GM12878 (cell line): ENCODE results near the gene PRDM16. TPM values are rescaled to one million over a fixed set of nuclear protein-coding genes. Genes with fewer than 3 reads are reported as not detected.

Experiments
- ATAC-seq: fragments of 200-7000 bp; cut with Tn5 transposase; 3 replicates; pipeline ENCODE4 v1.9.1; 2020; ENCODE audit warnings: mild to moderate bottlenecking, moderate library complexity
- BruUV-seq: library from RNA; stranded (reverse); fragments of 400-500 nt; replicated peaks from 2 replicates; lab custom pipeline; 2021; lab: Mats Ljungman, UMichigan
- CTCF ChIA-PET: fragments of 300-600 bp; sonication (Branson Sonifier 250); formaldehyde crosslinking; extraction: SDS; loops from one replicate; lab custom pipeline; 2021; ENCODE audit warnings: inconsistent platforms; lab: Yijun Ruan, JAX
- POLR2A ChIA-PET: fragments of 350-600 bp; formaldehyde crosslinking; extraction: SDS; loops from one replicate; lab custom pipeline; 2021; ENCODE audit warnings: inconsistent platforms; lab: Charles Lee
- RAD21 ChIA-PET: fragments of 300-600 bp; sonication (Branson Sonifier 250); formaldehyde crosslinking; loops from one replicate; lab custom pipeline; 2023; ENCODE audit warnings: antibody characterized with exemption; ENCODE audit not compliant: unreplicated experiment; lab: Charles Lee
- SMC1A ChIA-PET: fragments of 300-600 bp; sonication (Branson Sonifier 250); formaldehyde crosslinking; loops from one replicate; lab custom pipeline; 2023; ENCODE audit not compliant: unreplicated experiment, uncharacterized antibody; lab: Charles Lee
- DNase-seq: peaks from one replicate; pipeline ENCODE4 v3.0.0-alpha.2; 2011; ENCODE audit warnings: low read depth, low spot score
- FAIRE-seq: peaks from 3 replicates; lab custom pipeline; 2011; peaks lifted over from hg19 to GRCh38; lab: Jason Lieb, UNC
- H2AFZ ChIP-seq: 2 replicates; pipeline ENCODE4 v1.6.0; 2011; ENCODE audit warnings: low read depth, low read length, control low read depth; ENCODE audit not compliant: control insufficient read depth
- H3K27ac ChIP-seq: 2 replicates; pipeline ENCODE4 v1.5.1; 2011; ENCODE audit warnings: control low read depth; ENCODE audit not compliant: control insufficient read depth, insufficient read depth
- H3K27me3 ChIP-seq, 2 experiments: replicated peaks in 1 of 2; 2 replicates each; pipeline versions ENCODE4 v1.6.0 to v1.6.1; 2011; ENCODE audit warnings: low read length in 1 of 2; ENCODE audit not compliant: control insufficient read depth in 2 of 2, insufficient read depth in 2 of 2
- H3K36me3 ChIP-seq, 2 experiments: 2 replicates each; pipeline ENCODE4 v1.5.1; 2011; ENCODE audit warnings: low read length in 1 of 2; ENCODE audit not compliant: control insufficient read depth in 2 of 2, insufficient read depth in 2 of 2
- H3K4me1 ChIP-seq: 2 replicates; pipeline ENCODE4 v1.6.1; 2011; ENCODE audit warnings: mild to moderate bottlenecking, low read length, moderate library complexity, mixed read lengths; ENCODE audit not compliant: control insufficient read depth, insufficient read depth
- H3K4me2 ChIP-seq: 2 replicates; pipeline ENCODE4 v1.6.0; 2011; ENCODE audit warnings: control low read depth; ENCODE audit not compliant: control insufficient read depth, insufficient read depth
- H3K4me3 ChIP-seq: fragments of 200-600 bp; sonication (generic); 2 replicates; pipeline ENCODE4 v1.5.1; 2016
- H3K79me2 ChIP-seq: 2 replicates; pipeline ENCODE4 v1.6.0; 2011; ENCODE audit warnings: low read length; ENCODE audit not compliant: control insufficient read depth, insufficient read depth
- H3K9ac ChIP-seq: 2 replicates; pipeline ENCODE4 v1.8.0; 2011; ENCODE audit warnings: low read length, control low read depth, mixed read lengths; ENCODE audit not compliant: control insufficient read depth, insufficient read depth
- H3K9me3 ChIP-seq: replicated peaks from 3 replicates; pipeline ENCODE4 v1.5.1; 2011; ENCODE audit warnings: mild to moderate bottlenecking, low read length; ENCODE audit not compliant: control insufficient read depth, insufficient read depth
- H4K20me1 ChIP-seq: 2 replicates; pipeline ENCODE4 v1.6.0; 2011; ENCODE audit not compliant: control insufficient read depth, insufficient read depth
- BCLAF1 ChIP-seq: fragments of 450-650 bp; IDR thresholded peaks from 2 replicates; pipeline ENCODE4 v1.6.1; 2017; ENCODE audit warnings: antibody characterized with exemption, mild to moderate bottlenecking, moderate library complexity
- KDM1A ChIP-seq: fragments of 200-600 bp; sonication (generic); IDR thresholded peaks from 2 replicates; pipeline ENCODE4 v1.6.1; 2016; ENCODE audit warnings: borderline replicate concordance
- MYB ChIP-seq: fragments of 150-350 bp; IDR thresholded peaks from 2 replicates; pipeline ENCODE4 v1.6.1; 2014; ENCODE audit warnings: mild to moderate bottlenecking, low read depth, low read length, borderline replicate concordance
- PAX8 ChIP-seq: fragments of 450-650 bp; IDR thresholded peaks from 2 replicates; pipeline ENCODE4 v1.6.1; 2017; ENCODE audit warnings: mild to moderate bottlenecking, moderate library complexity
- PML ChIP-seq: IDR thresholded peaks from 2 replicates; pipeline ENCODE4 v1.6.1; 2012; ENCODE audit warnings: low read length, inconsistent platforms
- RAD51 ChIP-seq: fragments of 450-650 bp; IDR thresholded peaks from 2 replicates; pipeline ENCODE4 v1.6.1; 2016; ENCODE audit warnings: moderate library complexity, mild to moderate bottlenecking, inconsistent platforms
- SMAD5 ChIP-seq: IDR thresholded peaks from 2 replicates; pipeline ENCODE4 v1.6.1; 2016; ENCODE audit warnings: antibody characterized with exemption, low read depth
- YBX1 ChIP-seq: fragments of 450-650 bp; IDR thresholded peaks from 2 replicates; pipeline ENCODE4 v1.6.1; 2016; ENCODE audit warnings: antibody characterized with exemption
- ZBED1 ChIP-seq: IDR thresholded peaks from 2 replicates; pipeline ENCODE4 v1.6.1; 2016; ENCODE audit warnings: borderline replicate concordance
- ZNF24 ChIP-seq: fragments of 450-650 bp; IDR thresholded peaks from 2 replicates; pipeline ENCODE4 v1.6.1; 2017; ENCODE audit warnings: antibody characterized with exemption, mild to moderate bottlenecking
- ZNF687 ChIP-seq: fragments of 450-650 bp; IDR thresholded peaks from 2 replicates; pipeline ENCODE4 v1.6.1; 2017; ENCODE audit warnings: mild to moderate bottlenecking, moderate library complexity
- ZZZ3 ChIP-seq: IDR thresholded peaks from 2 replicates; pipeline ENCODE4 v1.6.1; 2011; ENCODE audit warnings: low read depth; ENCODE audit not compliant: control insufficient read depth, insufficient read length
- WGBS: methylation state at CpG from one replicate; pipeline ENCODE4 v1.1.6; 2016; ENCODE audit warnings: low lambda C conversion rate; ENCODE audit not compliant: insufficient replicate concordance, insufficient coverage; ENCODE audit errors: missing lambda C conversion rate; 5-methylcytosine and 5-hydroxymethylcytosine counted together
- in situ Hi-C: fragments of 300-500 bp; cut with MboI; formaldehyde crosslinking; loops from 9 replicates; pipeline ENCODE4 v1.14.3; 2018; ENCODE audit warnings: mixed read lengths
- intact Hi-C: fragments of 100-400 bp; cut with micrococcal nuclease; formaldehyde crosslinking; loops from one replicate; pipeline ENCODE4 v1.14.2; 2022; ENCODE audit not compliant: unreplicated experiment
- polyA plus RNA-seq, 11 experiments: library from polyadenylated mRNA; depleted of rRNA in 4 of 11; unstranded in 6 of 11; stranded (reverse) in 5 of 11; fragments of >200 nt; fragmentation: Nextera tagmentation in 4 of 11; fragmentation: Illumina TruSeq in 1 of 11; extraction: Ambion mirVana in 4 of 11; extraction: Trizol in 1 of 11; gene quantifications; 1 replicate in 1 of 11; 2 replicates in 10 of 11; pipeline versions ENCODE4 v1.2.1 to v1.2.3, GENCODE V29; 2011 to 2016; ENCODE audit warnings: inconsistent platforms in 2 of 11, missing spikeins in 2 of 11, low read depth in 1 of 11
- total RNA-seq, 4 experiments: library from RNA; depleted of rRNA in 3 of 4; stranded (reverse); fragments of >200 nt in 3 of 4; fragmentation: Illumina TruSeq in 1 of 4; extraction: Trizol in 1 of 4; gene quantifications; 2 replicates each; pipeline versions ENCODE4 v1.2.1 to v1.2.3, GENCODE V29; 2013 to 2021

The PRDM16 gene
- total and polyA plus RNA-seq, 10 of the 15 experiments (the other 5 are each of a cell fraction or from before 2014, with no cell fraction given): 0.03 TPM; not detected in 9

GRCh38 chr1:3034162-3034561 lies 34.8 kb upstream of the PRDM16 start (continued):
- TF ChIP-seq ZBED1 (no peak), ZNF24 (no peak), MYB (no peak), PML (no peak), KDM1A (no peak), YBX1 (no peak), PAX8 (no peak)

GRCh38 chr1:3034728-3035562 lies 34.1 kb upstream of the PRDM16 start:
- no peak overlapping the region for H3K4me3 ChIP-seq
- no peaks in the 10 kb centered on the region for H3K36me3 ChIP-seq
- no peaks in the 10 kb centered on the region for H3K79me2 ChIP-seq
- no peak for DNase-seq
- POLR2A ChIA-PET: no interaction called here
- no peaks in the 10 kb centered on the region for H3K4me1 ChIP-seq
- RAD21 ChIA-PET: no interaction called here
- no peak overlapping the region for H3K9ac ChIP-seq
- no peak for TF ChIP-seq SMAD5
- TF ChIP-seq ZNF687: no peak
- TF ChIP-seq RAD51: no peak
- no peak for TF ChIP-seq BCLAF1
- TF ChIP-seq ZZZ3: no peak
- no peaks in the 10 kb centered on the region for H4K20me1 ChIP-seq
- H3K4me2 ChIP-seq: no peak overlapping the region
- no TSS peak for BruUV-seq
- SMC1A ChIA-PET: no interaction called here
- in situ Hi-C loops: no loop called here
- no peak for FAIRE-seq
- no peak overlapping the region for H2AFZ ChIP-seq
- H3K9me3 ChIP-seq: no peaks in the 10 kb centered on the region
- no peak overlapping the region for H3K27ac ChIP-seq
- H3K27me3 ChIP-seq: no peaks in the 10 kb centered on the region
- 31% methylated on average over 14 of the region's 14 CpGs for WGBS
- CTCF ChIA-PET: interaction anchor here (0.6 kb wide), 1 partner anchor 21 kb away, joined by 3 read pairs; no protein-coding TSS in a partner anchor
- intact Hi-C loops: no loop called here
- no peak for ATAC-seq
